G401 (cell line): ENCODE data around the gene CYP2W1. TPM values are rescaled to one million over a fixed set of nuclear protein-coding genes. Genes with fewer than 3 reads are reported as not detected.
A peak's percentile ranks its signal among the peaks of the same experiment; 100 is the strongest.

Experiments
- DNase-seq: peaks from one replicate; pipeline ENCODE4 v3.0.0-alpha.2; 2015; ENCODE audit warnings: low spot score
- in situ Hi-C: cut with HindIII; loops from 2 replicates; pipeline ENCODE4 v1.10.0; 2016; ENCODE audit warnings: low sequenced_read_pairs, mixed read lengths
- total RNA-seq: library from RNA; depleted of rRNA; stranded (reverse); fragments of >200 nt; shearing (Covaris generic); gene quantifications from 2 replicates; pipeline ENCODE4 v1.2.3, GENCODE V29; 2014

Gene CYP2W1
- total RNA-seq, 1 experiment from 2014 or later = 0.34 TPM

GRCh38 chr7:1008733-1009363, 25.9 kb downstream of the CYP2W1 start:
- DNase-seq = no peak
- in situ Hi-C loops = no loop called here

GRCh38 chr7:1009747-1010146, 26.8 kb downstream of the CYP2W1 start:
- in situ Hi-C loops = no loop called here

GRCh38 chr7:1010226-1010625, 27.2 kb downstream of the CYP2W1 start:
- in situ Hi-C loops = no loop called here

More at GRCh38 chr7:1009747-1010146, 26.8 kb downstream of the CYP2W1 start:
- DNase-seq = no peak

GRCh38 chr7:1011297-1012003, 28.5 kb downstream of the CYP2W1 start:
- no peak for DNase-seq
- in situ Hi-C loops = no loop called here

More at GRCh38 chr7:1010226-1010625, 27.2 kb downstream of the CYP2W1 start:
- DNase-seq = no peak

GRCh38 chr7:1012004-1012715, 29.2 kb downstream of the CYP2W1 start:
- in situ Hi-C loops = no loop called here
- DNase-seq = no peak

GRCh38 chr7:1012716-1013095, 29.7 kb downstream of the CYP2W1 start:
- DNase-seq = no peak
- in situ Hi-C loops = no loop called here

GRCh38 chr7:1013581-1013980, 30.6 kb downstream of the CYP2W1 start:
- in situ Hi-C loops = no loop called here
- no peak for DNase-seq

GRCh38 chr7:1014681-1015080, 31.7 kb downstream of the CYP2W1 start:
- peak; percentile 40 for DNase-seq
- in situ Hi-C loops = no loop called here

- DNase-seq = peak; percentile 53
Measured at GRCh38 chr7:1015196-1016121, 32.5 kb downstream of the CYP2W1 start.

GRCh38 chr7:1016577-1017531, 33.9 kb downstream of the CYP2W1 start:
- in situ Hi-C loops = no loop called here
- no peak for DNase-seq

More at GRCh38 chr7:1015196-1016121, 32.5 kb downstream of the CYP2W1 start:
- in situ Hi-C loops = no loop called here

GRCh38 chr7:1017586-1018333, 34.8 kb downstream of the CYP2W1 start:
- DNase-seq = no peak
- in situ Hi-C loops = no loop called here

GRCh38 chr7:1018334-1018695, 35.3 kb downstream of the CYP2W1 start:
- no peak for DNase-seq
- in situ Hi-C loops = no loop called here

GRCh38 chr7:1019255-1019785, 36.3 kb downstream of the CYP2W1 start:
- DNase-seq = peak; percentile 51
- in situ Hi-C loops = no loop called here

GRCh38 chr7:1019789-1020610, 37.0 kb downstream of the CYP2W1 start:
- DNase-seq = peak; percentile 59
- in situ Hi-C loops = no loop called here

GRCh38 chr7:1020849-1021251, 37.9 kb downstream of the CYP2W1 start:
- no peak for DNase-seq
- in situ Hi-C loops = no loop called here

- no peak for DNase-seq
- in situ Hi-C loops = no loop called here
Measured at GRCh38 chr7:1021366-1021765, 38.4 kb downstream of the CYP2W1 start.

- in situ Hi-C loops = no loop called here
- no peak for DNase-seq
Measured at GRCh38 chr7:1021931-1022330, 39.0 kb downstream of the CYP2W1 start.
